HepG2 (cell line): ENCODE results near the gene FAM169A. TPM values are rescaled to one million over a fixed set of nuclear protein-coding genes. Genes with fewer than 3 reads are reported as not detected.

ENCODE experiments used
- ATAC-seq: fragments of 200-7000 bp; cut with Tn5 transposase; 3 replicates; pipeline ENCODE4 v1.9.1; 2020; ENCODE audit warnings: mild to moderate bottlenecking, moderate library complexity
- BruUV-seq: library from RNA; stranded (reverse); fragments of 400-500 nt; replicated peaks from 2 replicates; lab custom pipeline; 2021; lab: Mats Ljungman, UMichigan
- CTCF ChIA-PET: fragments of 300-600 bp; formaldehyde crosslinking; extraction: SDS; loops from one replicate; lab custom pipeline; 2021; ENCODE audit warnings: low total read pairs, inconsistent platforms, low intra/inter-chr PET ratio; lab: Yijun Ruan, JAX
- POLR2A ChIA-PET: fragments of 350-600 bp; sonication (Branson Sonifier 250); formaldehyde crosslinking; loops from one replicate; lab custom pipeline; 2020; ENCODE audit warnings: antibody characterized with exemption, inconsistent platforms; lab: Yijun Ruan, JAX
- DNase-seq: peaks from one replicate; pipeline ENCODE4 v3.0.0-alpha.2; 2015; ENCODE audit warnings: low spot score
- FAIRE-seq: peaks from 3 replicates; lab custom pipeline; 2011; peaks lifted over from hg19 to GRCh38; lab: Jason Lieb, UNC
- H2AFZ ChIP-seq: one replicate; pipeline ENCODE4 v1.6.1; 2011; ENCODE audit warnings: low read length, inconsistent platforms
- H3K27ac ChIP-seq: fragments of 300-600 bp; 3 replicates; pipeline ENCODE4 v1.8.0; 2011; ENCODE audit warnings: mixed run types, mild to moderate bottlenecking, mixed read lengths, low read length, inconsistent platforms; ENCODE audit not compliant: insufficient read depth; ENCODE audit errors: extremely low read length
- H3K27me3 ChIP-seq, 2 experiments: fragments of 200-600 bp in 1 of 2; 2 replicates in 1 of 2; 3 replicates in 1 of 2; pipeline versions ENCODE4 v1.6.0 to v1.8.0; 2011; ENCODE audit warnings: low read length in 2 of 2, mild to moderate bottlenecking in 2 of 2, moderate library complexity in 2 of 2, inconsistent platforms in 1 of 2; ENCODE audit not compliant: insufficient read depth in 2 of 2, control insufficient read depth in 1 of 2
- H3K36me3 ChIP-seq, 2 experiments: fragments of 200-600 bp in 1 of 2; replicated peaks in 1 of 2; 2 replicates in 1 of 2; 3 replicates in 1 of 2; pipeline versions ENCODE4 v1.5.1 to v1.8.0; 2011; ENCODE audit warnings: low read length in 2 of 2, inconsistent platforms in 1 of 2; ENCODE audit not compliant: insufficient read depth in 2 of 2, control insufficient read depth in 1 of 2
- H3K4me1 ChIP-seq: 2 replicates; pipeline ENCODE4 v1.5.1; 2012; ENCODE audit warnings: low read length, inconsistent platforms; ENCODE audit not compliant: insufficient read depth
- H3K4me2 ChIP-seq: 2 replicates; pipeline ENCODE4 v1.6.0; 2011; ENCODE audit warnings: low read depth, low read length, inconsistent platforms
- H3K4me3 ChIP-seq, 3 experiments: fragments of 200-600 bp in 1 of 3; sonication (generic), shearing (Covaris generic) in 1 of 3; replicated peaks in 1 of 3; 2 replicates each; pipeline ENCODE4 v1.5.1; 2011 to 2016; ENCODE audit warnings: low read length in 3 of 3, inconsistent platforms in 2 of 3, low read depth in 2 of 3, mild to moderate bottlenecking in 2 of 3, control low read depth in 1 of 3, mixed read lengths in 1 of 3; ENCODE audit not compliant: insufficient read depth in 1 of 3
- H3K79me2 ChIP-seq: one replicate; pipeline ENCODE4 v1.6.1; 2011; ENCODE audit warnings: low read length, inconsistent platforms; ENCODE audit not compliant: insufficient read depth
- H3K9ac ChIP-seq: 2 replicates; pipeline ENCODE4 v1.6.0; 2011; ENCODE audit warnings: mild to moderate bottlenecking, low read depth, low read length, inconsistent platforms; ENCODE audit not compliant: insufficient read depth
- H3K9me3 ChIP-seq: 2 replicates; pipeline ENCODE4 v1.5.1; 2012; ENCODE audit warnings: mild to moderate bottlenecking, low read length
- H4K20me1 ChIP-seq: 2 replicates; pipeline ENCODE4 v1.6.0; 2011; ENCODE audit warnings: inconsistent platforms, mild to moderate bottlenecking, low read length, moderate library complexity; ENCODE audit not compliant: insufficient read depth
- HES4 ChIP-seq: sonication (generic); formaldehyde crosslinking; IDR thresholded peaks from 2 replicates; pipeline ENCODE4 v1.9.0; 2021; ENCODE audit warnings: mild to moderate bottlenecking, missing genetic modification reagents, borderline replicate concordance
- HOXD1 ChIP-seq: sonication (generic); formaldehyde crosslinking; IDR thresholded peaks from 2 replicates; pipeline ENCODE4 v1.5.0; 2020; ENCODE audit warnings: missing genetic modification reagents
- RBFOX2 ChIP-seq: fragments of 200-400 bp; formaldehyde crosslinking; IDR thresholded peaks from 2 replicates; pipeline ENCODE4 v1.6.1; 2017; ENCODE audit warnings: low read depth, mild to moderate bottlenecking, low read length
- REL ChIP-seq: sonication (generic); formaldehyde crosslinking; conservative IDR thresholded peaks from 2 replicates; pipeline ENCODE4 v1.8.0; 2022; ENCODE audit warnings: mild to moderate bottlenecking, missing genetic modification reagents, moderate library complexity
- RFX1 ChIP-seq: fragments of 450-650 bp; IDR thresholded peaks from 2 replicates; pipeline ENCODE4 v1.6.1; 2017
- SMAD3 ChIP-seq: sonication (generic); formaldehyde crosslinking; IDR thresholded peaks from 2 replicates; pipeline ENCODE4 v1.4.0; 2020; ENCODE audit warnings: missing genetic modification reagents
- SNAPC4 ChIP-seq: sonication (generic); formaldehyde crosslinking; IDR thresholded peaks from 2 replicates; pipeline ENCODE4 v1.4.0; 2020; ENCODE audit warnings: mild to moderate bottlenecking, missing genetic modification reagents
- THYN1 ChIP-seq: sonication (generic); formaldehyde crosslinking; IDR thresholded peaks from 2 replicates; pipeline ENCODE4 v1.8.1; 2023; ENCODE audit warnings: low read depth, mild to moderate bottlenecking, moderate library complexity, missing genetic modification reagents, borderline replicate concordance
- ZNF136 ChIP-seq: sonication (generic); formaldehyde crosslinking; IDR thresholded peaks from 2 replicates; pipeline ENCODE4 v1.8.1; 2022; ENCODE audit warnings: low read depth, mild to moderate bottlenecking, moderate library complexity, missing genetic modification reagents
- ZNF543 ChIP-seq: sonication (generic); formaldehyde crosslinking; IDR thresholded peaks from 2 replicates; pipeline ENCODE4 v1.4.0; 2020; ENCODE audit warnings: mild to moderate bottlenecking, missing genetic modification reagents
- ZNF562 ChIP-seq: sonication (generic); formaldehyde crosslinking; IDR thresholded peaks from 2 replicates; pipeline ENCODE4 v1.8.0; 2022; ENCODE audit warnings: missing genetic modification reagents, borderline replicate concordance
- ZNF782 ChIP-seq: sonication (generic); formaldehyde crosslinking; IDR thresholded peaks from 2 replicates; pipeline ENCODE4 v1.4.0; 2020; ENCODE audit warnings: missing genetic modification reagents, mild to moderate bottlenecking, borderline replicate concordance
- ZSCAN21 ChIP-seq: sonication (generic); formaldehyde crosslinking; IDR thresholded peaks from 2 replicates; pipeline ENCODE4 v1.8.0; 2022; ENCODE audit warnings: mild to moderate bottlenecking, missing genetic modification reagents, moderate library complexity, borderline replicate concordance
- ZSCAN29 ChIP-seq: sonication (generic); formaldehyde crosslinking; conservative IDR thresholded peaks from 2 replicates; pipeline ENCODE4 v1.4.0; 2020; ENCODE audit warnings: mild to moderate bottlenecking, missing genetic modification reagents
- WGBS: methylation state at CpG from one replicate; pipeline ENCODE4 v1.1.6; 2017; ENCODE audit warnings: low lambda C conversion rate; 5-methylcytosine and 5-hydroxymethylcytosine counted together
- in situ Hi-C: cut with HindIII; loops from 2 replicates; pipeline ENCODE4 v1.10.0; 2017; ENCODE audit warnings: low pct_unique_long_range_greater_than_20kb; ENCODE audit not compliant: extremely low pct_ligation_motif_present
- intact Hi-C: fragments of 100-400 bp; cut with micrococcal nuclease; formaldehyde crosslinking; loops from one replicate; pipeline ENCODE4 v1.10.0; 2022; ENCODE audit not compliant: unreplicated experiment
- polyA plus RNA-seq, 8 experiments: library from polyadenylated mRNA; depleted of rRNA in 3 of 8; stranded (reverse) in 7 of 8; unstranded in 1 of 8; fragments of >200 nt; fragmentation: Illumina TruSeq in 4 of 8; extraction: Trizol in 4 of 8; gene quantifications; 2 replicates each; pipeline versions ENCODE4 v1.2.1 to v1.2.3, GENCODE V29; 2011 to 2016; ENCODE audit warnings: low read depth in 4 of 8, missing spikeins in 1 of 8, mixed read lengths in 1 of 8; ENCODE audit not compliant: insufficient read depth in 1 of 8
- total RNA-seq, 5 experiments: library from RNA; depleted of rRNA; stranded (reverse); fragments of >200 nt; fragmentation: Illumina TruSeq; extraction: Trizol; gene quantifications; 2 replicates each; pipeline ENCODE4 v1.2.3, GENCODE V29; 2016; ENCODE audit warnings: low read depth in 1 of 5
- TF ChIP-seq, protein P1 (sequence below): sonication (generic); formaldehyde crosslinking; IDR thresholded peaks from 2 replicates; pipeline ENCODE4 v1.5.0; 2020; ENCODE audit warnings: mild to moderate bottlenecking, missing genetic modification reagents

FAM169A gene
- total and polyA plus RNA-seq, 2 of the 13 experiments (the other 11 are each of a cell fraction or from before 2014, with no cell fraction given): 21.1 to 110 TPM

DNA sequence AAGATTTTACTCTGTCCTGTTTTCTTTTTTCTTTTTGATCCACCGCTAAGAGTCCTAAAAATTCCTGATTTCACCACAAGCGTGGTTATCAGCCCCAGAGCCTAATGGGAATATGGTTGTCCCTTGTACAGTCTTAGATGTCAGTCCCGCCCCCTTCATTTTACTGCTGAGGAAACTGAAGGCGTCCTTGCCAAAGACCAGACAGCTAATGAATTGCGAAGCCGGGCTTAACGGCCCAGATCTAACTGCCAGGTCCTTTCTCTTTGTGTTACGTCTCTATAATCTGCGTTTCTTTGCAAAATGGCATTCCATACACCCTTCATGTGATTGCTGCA is 98.6 kb downstream of the FAM169A start:
- Histone ChIP-seq H3K27ac (peak overlapping the region; percentile 69), H3K4me1 (peaks cover 30% of the 10 kb centered on the region), H2AFZ (no peak overlapping the region), H3K9ac (peak overlapping the region; percentile 83), H4K20me1 (no peaks in the 10 kb centered on the region), H3K36me3 (peaks cover 1 to 27% of the 10 kb centered on the region in 2 experiments; a peak in 4 of 5 replicates), H3K27me3 (no peaks in the 10 kb centered on the region; a peak in 1 of 5 replicates), H3K4me3 (peak overlapping the region; percentile 87 to 94 (median 93)), H3K4me2 (peak overlapping the region; percentile 91), H3K79me2 (peaks cover 49% of the 10 kb centered on the region), H3K9me3 (no peaks in the 10 kb centered on the region)
- ATAC-seq (peak; percentile 52), DNase-seq (peak; percentile 16), FAIRE-seq (no peak)
- ChIA-PET CTCF (interaction anchor here (4.0 kb wide), 1 partner anchor 152 kb away, joined by 14 read pairs; no protein-coding TSS in a partner anchor), POLR2A (interaction anchor here (1.0 to 1.5 kb wide), 2 partner anchors 8 to 109 kb away, joined by 3 read pairs; no protein-coding TSS in a partner anchor)
- in situ Hi-C loops (loop anchor here (5.0 kb wide), 1 partner anchor 150 kb away; no protein-coding TSS in a partner anchor), intact Hi-C loops (loop anchor here (5.0 kb wide), 1 partner anchor 150 kb away; no protein-coding TSS in a partner anchor)
- BruUV-seq: TSS peak; percentile 77
- 0% methylated on average over 9 of the region's 9 CpGs for WGBS
- TF ChIP-seq SMAD3 (CRISPR knock-in tag) (no peak), SNAPC4 (CRISPR knock-in tag) (no peak), THYN1 (CRISPR knock-in tag) (no peak), RBFOX2 (no peak), ZSCAN29 (no peak), RFX1 (no peak), ZNF136 (CRISPR knock-in tag) (no peak), ZNF782 (CRISPR knock-in tag) (no peak), HES4 (no peak), HOXD1 (CRISPR knock-in tag) (0 out of 2 replicates have a peak, but pooled peaks have one; percentile 5), REL (CRISPR knock-in tag) (0 out of 2 replicates have a peak, but pooled peaks have one; percentile 59), ZNF543 (no peak), ZNF562 (CRISPR knock-in tag) (no peak), ZSCAN21 (no peak)
- TF ChIP-seq, protein P1, sequence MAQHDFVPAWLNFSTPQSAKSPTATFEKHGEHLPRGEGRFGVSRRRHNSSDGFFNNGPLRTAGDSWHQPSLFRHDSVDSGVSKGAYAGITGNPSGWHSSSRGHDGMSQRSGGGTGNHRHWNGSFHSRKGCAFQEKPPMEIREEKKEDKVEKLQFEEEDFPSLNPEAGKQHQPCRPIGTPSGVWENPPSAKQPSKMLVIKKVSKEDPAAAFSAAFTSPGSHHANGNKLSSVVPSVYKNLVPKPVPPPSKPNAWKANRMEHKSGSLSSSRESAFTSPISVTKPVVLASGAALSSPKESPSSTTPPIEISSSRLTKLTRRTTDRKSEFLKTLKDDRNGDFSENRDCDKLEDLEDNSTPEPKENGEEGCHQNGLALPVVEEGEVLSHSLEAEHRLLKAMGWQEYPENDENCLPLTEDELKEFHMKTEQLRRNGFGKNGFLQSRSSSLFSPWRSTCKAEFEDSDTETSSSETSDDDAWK: no peak
